GM18868 (cell line): ENCODE data around the gene SEC22A.

ENCODE experiments used
- ATAC-seq: cut with Tn5 transposase; IDR thresholded peaks from one replicate; pipeline ENCODE4 v1.9.1; 2021; ENCODE audit warnings: mild to moderate bottlenecking, moderate library complexity; ENCODE audit not compliant: unreplicated experiment

Gene SEC22A

DNA sequence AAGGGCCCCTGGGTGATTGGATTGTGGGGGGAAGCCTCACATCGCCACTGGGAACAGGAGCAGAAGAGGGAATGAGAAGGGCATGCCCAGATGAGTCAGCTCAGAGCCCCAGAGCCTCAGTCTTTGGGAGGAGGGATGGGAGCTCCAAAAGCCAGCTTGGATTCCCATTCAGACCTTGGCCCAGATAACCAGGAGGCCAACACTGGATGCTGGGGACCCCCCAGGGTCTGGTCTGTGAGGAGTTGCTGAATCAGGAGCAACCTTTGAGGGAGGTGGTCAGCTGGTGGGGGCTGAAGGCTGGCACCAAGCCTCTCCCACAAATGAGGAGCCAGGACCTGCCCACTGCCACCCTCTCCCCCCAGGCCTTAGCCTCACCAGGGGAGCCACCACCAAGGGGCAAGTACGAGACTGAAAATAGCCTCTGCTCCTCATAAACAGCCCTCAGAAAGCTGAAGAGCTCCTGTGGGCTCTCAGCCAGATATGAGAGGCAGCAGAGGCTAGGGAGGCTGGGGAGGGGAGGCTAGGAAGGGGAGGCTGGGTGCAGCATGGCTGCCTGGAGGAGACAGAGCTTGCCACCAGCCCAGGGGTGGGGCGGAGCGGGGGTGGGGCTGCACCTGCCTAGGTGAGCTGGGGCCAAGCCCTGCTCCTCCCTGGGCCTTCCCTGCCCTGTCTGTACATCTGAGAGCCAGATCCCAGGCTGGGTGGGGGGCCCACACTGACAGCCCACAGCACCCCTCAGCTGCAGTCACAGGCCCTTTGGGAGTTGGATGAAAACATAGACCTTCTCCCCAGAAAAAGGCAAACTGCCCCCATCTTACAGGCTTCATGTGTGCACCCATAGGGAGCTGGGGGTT is 99.8 kb downstream of the SEC22A start:
- no peak for ATAC-seq

- ATAC-seq, result no peak
Observed at GRCh38 chr3:123302961-123303360, 101.2 kb downstream of the SEC22A start.

- no peak for ATAC-seq
Observed at GRCh38 chr3:123303976-123304560, 102.3 kb downstream of the SEC22A start.

DNA sequence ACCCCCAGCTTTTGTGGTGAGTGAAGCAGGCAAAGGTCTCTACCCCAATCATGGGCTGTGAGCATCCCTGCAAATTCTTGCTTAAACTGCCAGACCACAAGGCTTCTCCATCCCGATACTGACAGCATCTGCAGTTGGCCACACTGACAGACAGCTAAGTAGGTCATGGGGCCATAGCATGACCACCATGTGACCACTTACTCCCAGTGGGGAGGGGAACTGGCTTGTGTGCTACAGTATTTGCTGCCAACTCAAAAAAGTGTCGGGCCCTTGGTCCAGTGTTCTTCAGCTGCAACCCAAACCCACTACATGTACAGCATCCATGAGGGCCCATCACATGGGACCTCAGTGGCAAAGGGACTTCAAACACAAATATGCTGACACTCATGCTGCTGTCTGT is 103.4 kb downstream of the SEC22A start:
- no peak for ATAC-seq

GRCh38 chr3:123307064-123307463 is 105.3 kb downstream of the SEC22A start:
- ATAC-seq, result no peak

- ATAC-seq, result no peak
Observed at GRCh38 chr3:123310186-123310585, 108.4 kb downstream of the SEC22A start.

DNA sequence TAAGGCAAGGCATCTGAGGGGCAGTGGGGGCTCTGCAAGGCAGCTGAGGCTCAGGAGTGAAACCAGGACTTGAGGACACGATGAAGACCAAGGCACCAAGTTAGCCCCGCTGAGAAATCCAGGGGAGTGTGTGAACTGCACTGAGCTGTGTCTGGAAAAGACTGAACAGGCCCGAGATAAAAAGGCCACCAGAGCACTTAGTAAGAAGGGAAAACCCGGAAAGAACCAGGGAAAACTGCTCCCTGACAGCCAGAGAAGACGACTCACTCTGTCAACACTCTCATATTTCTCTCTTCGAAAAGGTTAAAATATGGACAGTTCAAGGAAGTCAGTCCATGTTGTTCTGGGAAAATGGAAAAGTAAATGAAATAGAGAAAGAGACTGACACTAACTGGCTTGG is 109.0 kb downstream of the SEC22A start:
- ATAC-seq, result no peak

- no peak for ATAC-seq
Observed at GRCh38 chr3:123311201-123311600, 109.5 kb downstream of the SEC22A start.

DNA sequence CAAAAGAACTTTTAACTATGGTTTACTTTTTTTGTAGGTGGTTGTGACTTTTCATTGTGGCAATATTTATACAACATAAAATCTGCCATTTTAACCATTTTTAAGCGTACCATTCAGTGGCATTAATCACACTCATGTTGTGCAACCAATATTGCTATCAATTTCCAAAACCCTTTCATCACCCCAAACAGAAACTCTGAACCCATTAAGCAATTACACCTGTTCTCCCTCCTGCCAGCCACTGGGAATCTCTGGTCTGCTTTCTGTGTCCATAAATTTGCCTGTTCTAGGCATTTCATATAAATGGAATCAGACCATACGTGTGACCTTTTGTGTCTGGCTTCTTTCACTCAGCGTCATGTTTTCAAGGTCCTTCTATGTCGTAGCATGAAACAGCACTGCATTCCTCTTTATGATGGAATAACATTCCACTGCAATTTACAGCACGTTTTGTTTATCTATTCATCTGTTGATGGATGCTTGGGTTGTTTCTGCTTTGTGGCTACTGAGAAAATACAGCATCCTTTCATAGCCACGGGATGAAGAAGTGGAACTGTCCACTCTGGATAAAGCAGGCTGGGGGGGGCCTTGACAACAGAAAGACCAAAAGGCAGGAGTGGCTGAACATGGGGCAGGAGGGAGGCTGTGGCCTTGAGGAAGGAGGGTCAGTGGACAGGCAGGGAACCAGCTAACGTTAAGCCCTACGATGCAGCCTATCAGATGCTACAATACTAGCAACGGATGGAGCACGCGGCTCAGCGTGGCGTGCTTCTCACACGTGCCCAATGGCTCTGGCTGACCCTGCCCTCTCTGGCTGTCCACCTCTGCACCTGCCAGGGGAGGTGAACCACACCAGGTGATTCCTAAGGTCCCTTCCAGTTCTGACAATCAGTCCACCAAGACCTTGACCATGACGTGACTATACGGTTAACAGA is 110.9 kb downstream of the SEC22A start:
- ATAC-seq, result no peak

GRCh38 chr3:123313889-123314288 is 112.1 kb downstream of the SEC22A start:
- no peak for ATAC-seq

DNA sequence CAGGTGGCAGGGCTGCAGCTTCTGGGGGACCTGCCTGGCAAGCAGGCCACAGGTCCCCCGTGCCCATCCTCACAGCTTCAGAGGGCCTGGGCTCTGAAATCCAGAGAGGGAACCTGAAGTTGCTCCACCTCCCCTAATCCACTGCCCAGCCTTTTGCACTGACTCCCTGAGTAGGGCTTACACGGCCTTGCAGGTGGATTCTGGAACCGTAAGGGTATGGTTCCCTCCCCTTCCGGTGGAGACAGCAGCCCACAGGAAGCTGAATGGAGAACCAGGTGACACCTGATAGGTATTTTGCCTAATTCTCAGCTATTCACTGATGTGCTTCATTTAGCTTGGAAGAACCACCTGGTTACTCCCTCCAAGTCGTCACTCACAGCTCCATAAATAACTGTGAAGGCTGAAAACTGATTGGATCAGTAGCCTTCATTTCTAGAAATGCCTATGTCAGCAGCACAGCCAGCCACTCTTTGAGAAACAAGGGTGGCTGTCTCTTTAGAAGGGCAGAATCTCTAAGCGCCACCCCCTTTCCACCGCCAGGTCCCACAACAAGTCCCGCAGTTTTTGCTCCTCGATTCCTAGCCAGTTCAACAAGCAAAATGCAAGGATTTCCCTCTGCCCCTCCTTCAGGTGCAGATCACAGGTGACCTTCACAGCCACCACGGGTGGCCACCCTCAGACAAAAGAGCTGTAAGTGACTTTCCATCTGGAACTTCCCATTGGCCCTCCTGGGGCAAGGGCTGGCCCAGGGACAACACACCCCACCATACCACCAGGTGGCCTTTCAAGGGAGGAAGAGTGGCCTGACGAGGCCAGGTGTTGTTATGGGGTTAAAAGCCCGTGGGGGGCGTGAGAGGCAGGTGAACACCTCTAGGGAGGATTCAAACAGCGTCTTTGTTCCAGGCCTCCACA is 112.9 kb downstream of the SEC22A start:
- no peak for ATAC-seq

DNA sequence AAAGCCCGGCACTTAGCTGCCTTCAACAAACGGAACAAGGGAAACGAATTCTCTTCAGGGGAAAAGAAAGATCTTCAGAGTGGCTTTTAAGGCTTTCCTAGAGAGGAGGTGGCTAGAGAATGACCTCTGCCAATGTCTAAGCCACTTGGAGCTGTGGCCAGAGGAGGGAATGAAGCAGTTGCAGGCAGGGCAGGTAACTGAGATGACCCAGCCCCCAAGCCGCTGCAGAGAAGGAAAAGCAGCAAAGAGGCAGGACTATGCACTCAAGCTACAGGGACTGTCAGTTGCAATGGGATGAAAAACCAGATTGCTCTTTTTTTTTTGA is 113.5 kb downstream of the SEC22A start:
- ATAC-seq, result no peak

DNA sequence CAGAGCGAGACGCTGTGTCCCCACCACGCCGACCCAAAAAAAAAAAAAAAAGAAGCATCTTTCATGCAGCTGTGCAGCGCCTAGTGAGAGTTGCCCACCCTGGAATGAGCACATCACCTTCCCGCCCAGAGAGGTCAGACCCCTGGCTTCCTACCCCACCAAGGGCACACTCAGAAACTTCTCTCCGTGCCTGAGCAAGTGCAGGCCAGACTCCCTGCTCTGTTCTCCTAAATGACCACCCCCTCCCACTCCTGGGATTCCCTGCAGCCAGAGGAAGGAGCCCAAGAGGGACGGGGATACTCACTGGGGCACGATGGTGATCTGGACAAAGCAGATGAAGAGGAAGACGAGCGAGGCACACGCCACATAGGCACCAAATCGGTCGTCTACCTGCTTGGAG is 116.0 kb downstream of the SEC22A start:
- ATAC-seq, result no peak

GRCh38 chr3:123318374-123318773 is 116.6 kb downstream of the SEC22A start:
- ATAC-seq, result no peak

DNA sequence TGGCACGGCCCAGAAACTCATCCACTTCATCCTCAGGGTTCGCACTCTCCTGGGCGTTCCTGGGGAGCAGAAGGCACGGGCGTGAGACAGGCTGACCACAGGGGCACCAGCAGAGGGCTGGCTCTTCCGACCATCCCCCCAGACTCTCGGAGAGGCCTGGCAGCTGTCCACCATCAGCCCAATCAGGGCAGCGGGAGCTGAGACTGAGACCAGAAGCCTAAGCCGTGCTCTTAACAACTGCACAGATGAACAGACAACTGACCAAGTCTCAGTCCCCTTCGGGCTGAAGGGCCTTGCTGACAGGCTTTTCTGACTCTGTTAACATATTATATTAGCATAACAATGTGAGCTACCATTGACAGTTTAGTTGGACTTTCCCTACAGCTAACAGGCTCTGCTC is 118.0 kb downstream of the SEC22A start:
- no peak for ATAC-seq

GRCh38 chr3:123320221-123320620 is 118.5 kb downstream of the SEC22A start:
- ATAC-seq, result no peak

DNA sequence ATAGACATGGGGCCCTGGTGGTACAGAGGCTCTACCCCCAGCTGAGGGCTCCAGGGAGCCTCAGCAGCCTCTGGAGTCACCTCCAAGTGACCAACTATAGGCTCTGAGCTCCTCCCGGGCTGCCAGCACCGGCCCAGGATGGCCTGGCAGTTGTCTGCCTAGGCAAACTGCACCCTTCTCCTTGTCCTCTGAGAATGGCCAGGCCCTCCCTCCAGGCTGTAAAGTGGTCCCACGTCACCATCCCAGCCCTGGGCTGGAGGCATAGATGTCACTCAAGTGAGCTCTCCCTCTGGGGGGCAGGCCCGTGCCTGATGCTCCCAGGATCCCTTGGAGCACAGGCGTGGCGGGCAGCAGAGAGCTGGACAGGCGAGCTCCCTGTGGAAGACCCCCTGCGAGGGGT is 120.1 kb downstream of the SEC22A start:
- no peak for ATAC-seq

- no peak for ATAC-seq
Observed at GRCh38 chr3:123322866-123323265, 121.1 kb downstream of the SEC22A start.
